ENCODE measurements around the gene SLC1A2. TPM values are rescaled to one million over a fixed set of nuclear protein-coding genes. Genes with fewer than 3 reads are reported as not detected.

SLC1A2 gene
- total RNA-seq, 2 donors from 2014 or later: 0.12 TPM; not detected in 1

DNA sequence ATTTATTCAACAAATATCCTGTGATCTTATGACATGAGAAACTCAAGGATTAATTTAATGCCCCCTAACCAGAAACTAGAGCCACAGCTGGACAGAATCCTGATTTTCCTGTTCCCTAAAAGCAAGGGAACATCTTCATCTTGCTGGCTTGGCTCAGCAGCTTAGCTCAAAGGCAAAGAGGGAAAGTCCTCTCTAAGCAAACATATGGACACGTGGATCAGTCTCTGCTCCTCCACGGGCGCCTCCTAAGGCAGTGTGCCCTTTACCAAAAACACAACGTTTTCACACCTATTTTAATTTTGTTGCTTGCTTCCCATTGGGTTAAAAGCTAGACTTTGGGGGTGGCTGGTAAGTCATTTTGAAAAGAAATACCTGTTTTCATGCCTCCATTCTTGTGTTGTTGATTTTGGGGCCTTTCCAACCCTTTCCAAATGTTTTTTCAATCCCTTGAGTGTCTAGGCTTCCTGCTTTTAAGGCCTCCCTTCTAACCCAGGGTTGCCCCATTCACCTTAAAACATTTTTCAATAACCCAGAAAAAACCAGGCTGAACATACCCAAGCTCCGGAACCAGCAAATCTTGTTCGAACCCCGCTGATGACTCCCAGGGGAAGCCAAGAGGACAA lies 15.5 kb downstream of the SLC1A2 start:
- Mint-ChIP-seq H3K27ac (no peak overlapping the region), H3K4me3 (no peak overlapping the region)

DNA sequence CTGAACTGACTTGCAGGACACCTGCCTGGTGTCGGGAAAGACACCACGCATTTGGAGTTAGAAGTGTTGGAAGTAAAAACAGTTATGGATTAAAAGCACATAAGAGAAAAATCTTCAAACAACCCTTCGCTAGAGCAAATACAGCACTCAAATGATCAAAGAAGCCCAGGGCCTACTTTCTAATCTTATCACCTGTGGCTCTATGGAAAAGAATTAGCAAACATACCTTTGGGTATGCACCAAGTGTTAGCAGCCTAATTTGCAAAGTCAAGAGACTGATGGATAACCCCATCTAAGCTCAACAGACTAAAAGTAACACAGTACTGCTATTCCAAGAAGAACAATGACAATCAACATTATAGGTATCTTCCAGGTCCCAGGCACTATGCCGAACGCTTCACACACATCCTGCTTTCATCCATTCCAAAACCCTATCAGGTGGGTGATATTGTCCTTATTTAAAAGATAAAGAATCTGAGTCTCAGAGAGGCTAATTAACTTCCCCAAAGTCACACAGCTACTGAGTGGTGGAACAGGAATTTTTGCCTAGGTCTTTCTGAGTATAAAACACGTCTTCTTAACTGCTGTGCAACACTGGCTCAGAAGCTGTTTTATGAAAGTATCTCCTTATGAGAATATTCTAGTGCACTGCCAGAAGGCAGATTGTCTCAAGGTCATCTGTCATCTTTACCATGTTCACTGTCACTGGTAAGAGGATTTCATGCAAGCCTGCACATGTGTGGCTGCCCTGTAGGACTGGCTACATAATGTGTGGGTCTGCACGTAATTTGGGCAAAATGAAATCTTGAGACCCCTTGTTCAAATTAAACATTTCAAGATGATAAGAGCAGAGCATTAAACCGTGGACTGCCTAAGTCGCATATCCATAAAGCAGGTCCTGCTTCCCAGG lies 16.4 kb downstream of the SLC1A2 start:
- ATAC-seq (no peak), DNase-seq (no peak)
- Mint-ChIP-seq H3K36me3 (ENCODE audit: low read depth) (peaks cover 4% of the 10 kb centered on the region), H3K4me3 (no peak overlapping the region), H3K4me1 (peaks cover 2% of the 10 kb centered on the region), H3K27ac (no peak overlapping the region), H3K27me3 (peaks cover 37% of the 10 kb centered on the region)
- no peaks in the 10 kb centered on the region for H3K9me3 ChIP-seq (ENCODE audit: control insufficient read depth, low read length, poor library complexity, severe bottlenecking)

More for the DNA sequence above, 15.5 kb downstream of the SLC1A2 start:
- peaks cover 34% of the 10 kb centered on the region for H3K27me3 Mint-ChIP-seq
- peaks cover 4% of the 10 kb centered on the region for H3K36me3 Mint-ChIP-seq (ENCODE audit: low read depth)
- peaks cover 2% of the 10 kb centered on the region for H3K4me1 Mint-ChIP-seq
- DNase-seq (no peak), ATAC-seq (no peak)
- H3K9me3 ChIP-seq (ENCODE audit: control insufficient read depth, low read length, poor library complexity, severe bottlenecking): no peaks in the 10 kb centered on the region

DNA sequence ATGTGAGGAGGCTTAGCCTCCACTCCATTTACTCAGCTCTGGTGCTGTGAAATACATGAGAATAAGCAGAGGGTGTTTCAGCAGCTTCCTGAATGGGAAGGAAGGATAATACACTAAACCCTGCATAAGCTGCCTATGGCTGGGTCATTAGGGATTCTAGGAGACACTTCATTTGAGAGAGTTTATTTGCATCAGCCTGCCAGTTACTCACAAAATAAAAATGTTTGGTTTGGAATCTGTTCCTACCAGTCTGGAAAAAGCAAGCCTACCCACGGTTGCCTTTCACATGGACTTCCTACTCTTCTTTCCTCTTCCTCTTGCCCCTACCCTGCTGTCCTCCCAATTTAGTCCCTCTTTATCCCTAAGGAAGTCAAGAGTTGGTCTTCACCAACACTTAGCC lies 20.5 kb downstream of the SLC1A2 start:
- no peak for ATAC-seq
- Mint-ChIP-seq H3K27me3 (peaks cover 37% of the 10 kb centered on the region), H3K4me3 (no peak overlapping the region)

DNA sequence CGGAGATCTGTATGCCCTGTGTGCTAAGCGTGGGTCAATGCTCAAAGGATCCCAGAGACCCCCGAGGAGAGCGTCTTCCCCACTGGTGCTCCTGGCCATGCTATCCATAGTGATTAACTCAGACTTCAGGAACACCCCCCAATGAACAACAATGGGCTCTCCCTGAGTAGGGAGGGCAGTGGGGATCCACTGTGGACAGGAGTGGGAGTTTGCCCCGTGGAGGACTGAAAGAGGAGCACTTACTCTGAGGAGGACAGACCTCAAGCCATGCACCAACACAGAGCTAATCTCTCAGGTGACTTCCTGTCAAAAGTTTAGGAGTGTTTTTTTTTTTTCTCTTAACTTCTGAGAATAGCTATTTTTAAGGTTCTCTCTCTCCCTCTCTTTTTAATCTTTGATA lies 24.4 kb downstream of the SLC1A2 start:
- Mint-ChIP-seq H3K27ac (no peak overlapping the region), H3K36me3 (ENCODE audit: low read depth) (no peaks in the 10 kb centered on the region), H3K4me3 (no peak overlapping the region), H3K27me3 (peaks cover 37% of the 10 kb centered on the region), H3K4me1 (peaks cover 5% of the 10 kb centered on the region)
- ATAC-seq: no peak
- no peak for DNase-seq
- no peaks in the 10 kb centered on the region for H3K9me3 ChIP-seq (ENCODE audit: control insufficient read depth, low read length, poor library complexity, severe bottlenecking)

More for the DNA sequence above, 20.5 kb downstream of the SLC1A2 start:
- no peaks in the 10 kb centered on the region for H3K9me3 ChIP-seq (ENCODE audit: control insufficient read depth, low read length, poor library complexity, severe bottlenecking)
- DNase-seq: no peak
- Mint-ChIP-seq H3K4me1 (no peaks in the 10 kb centered on the region), H3K27ac (no peak overlapping the region), H3K36me3 (ENCODE audit: low read depth) (no peaks in the 10 kb centered on the region)

DNA sequence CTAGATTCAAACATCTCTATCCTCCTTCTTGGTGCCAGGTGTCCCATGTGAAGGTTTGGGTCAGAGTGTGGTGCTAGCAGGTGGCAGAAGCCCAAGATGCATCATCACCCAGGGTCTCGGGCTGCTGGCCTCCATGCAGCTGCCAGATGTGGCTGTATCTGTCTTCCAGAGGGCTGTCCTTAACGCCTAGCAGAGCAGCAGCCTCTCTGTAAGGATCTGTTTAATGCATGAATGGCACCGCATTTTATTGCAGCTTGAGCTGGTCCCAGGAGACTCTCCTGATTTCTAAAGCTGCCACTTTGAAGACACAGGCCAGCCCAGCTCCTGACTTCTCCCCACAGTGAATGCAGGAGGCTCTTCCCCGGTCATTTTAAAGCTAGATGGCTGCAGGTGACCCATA lies 26.3 kb downstream of the SLC1A2 start:
- Mint-ChIP-seq H3K36me3 (ENCODE audit: low read depth) (no peaks in the 10 kb centered on the region), H3K27ac (no peak overlapping the region), H3K4me3 (no peak overlapping the region), H3K27me3 (peaks cover 21% of the 10 kb centered on the region), H3K4me1 (peaks cover 5% of the 10 kb centered on the region)
- no peaks in the 10 kb centered on the region for H3K9me3 ChIP-seq (ENCODE audit: control insufficient read depth, low read length, poor library complexity, severe bottlenecking)
- DNase-seq: no peak
- ATAC-seq: no peak

DNA sequence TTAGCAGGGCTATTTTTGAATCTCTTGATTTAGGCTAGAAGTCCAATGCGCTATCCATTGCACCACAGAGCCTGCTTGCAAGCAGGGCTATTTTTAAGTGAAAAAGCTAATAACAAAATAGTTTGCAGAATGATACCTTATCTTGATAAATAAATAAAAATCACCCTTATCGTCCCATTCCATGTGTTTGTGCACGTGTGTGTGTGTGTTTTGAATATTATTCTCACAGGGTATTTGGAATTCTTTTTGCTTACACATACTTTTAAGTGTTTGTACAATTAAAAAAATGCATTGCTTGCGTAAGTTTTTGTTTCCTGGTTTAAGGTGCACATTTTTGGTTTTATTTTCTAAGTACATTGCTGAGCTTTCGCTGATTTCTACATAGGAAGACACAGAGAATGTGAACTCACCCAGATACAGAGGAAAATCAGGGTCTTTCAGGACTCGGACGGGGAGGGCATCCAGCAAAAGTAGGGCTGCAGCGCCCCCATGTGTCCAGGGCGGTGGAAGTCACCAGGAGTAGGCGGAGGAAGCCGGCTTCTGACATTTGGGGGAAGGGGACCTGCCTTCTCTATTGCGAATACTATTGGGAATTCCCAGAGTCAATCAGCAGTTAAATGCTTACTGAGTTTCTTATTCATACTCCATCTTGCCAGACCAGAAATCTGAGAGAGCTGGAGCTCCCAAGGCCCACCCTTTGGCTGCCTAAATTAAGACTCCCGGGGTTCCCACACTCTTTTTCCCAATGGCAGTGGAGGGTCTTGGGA lies 27.3 kb downstream of the SLC1A2 start:
- DNase-seq (peak; percentile 64 to 86 (median 74)), ATAC-seq (peak; percentile 88)
- H3K27me3 Mint-ChIP-seq: peaks cover 15% of the 10 kb centered on the region
- H3K27ac Mint-ChIP-seq: no peak overlapping the region
- H3K4me3 Mint-ChIP-seq: peak overlapping the region; percentile 60
- no peaks in the 10 kb centered on the region for H3K9me3 ChIP-seq (ENCODE audit: control insufficient read depth, low read length, poor library complexity, severe bottlenecking)
- peaks cover 8% of the 10 kb centered on the region for H3K4me1 Mint-ChIP-seq
- no peaks in the 10 kb centered on the region for H3K36me3 Mint-ChIP-seq (ENCODE audit: low read depth)

DNA sequence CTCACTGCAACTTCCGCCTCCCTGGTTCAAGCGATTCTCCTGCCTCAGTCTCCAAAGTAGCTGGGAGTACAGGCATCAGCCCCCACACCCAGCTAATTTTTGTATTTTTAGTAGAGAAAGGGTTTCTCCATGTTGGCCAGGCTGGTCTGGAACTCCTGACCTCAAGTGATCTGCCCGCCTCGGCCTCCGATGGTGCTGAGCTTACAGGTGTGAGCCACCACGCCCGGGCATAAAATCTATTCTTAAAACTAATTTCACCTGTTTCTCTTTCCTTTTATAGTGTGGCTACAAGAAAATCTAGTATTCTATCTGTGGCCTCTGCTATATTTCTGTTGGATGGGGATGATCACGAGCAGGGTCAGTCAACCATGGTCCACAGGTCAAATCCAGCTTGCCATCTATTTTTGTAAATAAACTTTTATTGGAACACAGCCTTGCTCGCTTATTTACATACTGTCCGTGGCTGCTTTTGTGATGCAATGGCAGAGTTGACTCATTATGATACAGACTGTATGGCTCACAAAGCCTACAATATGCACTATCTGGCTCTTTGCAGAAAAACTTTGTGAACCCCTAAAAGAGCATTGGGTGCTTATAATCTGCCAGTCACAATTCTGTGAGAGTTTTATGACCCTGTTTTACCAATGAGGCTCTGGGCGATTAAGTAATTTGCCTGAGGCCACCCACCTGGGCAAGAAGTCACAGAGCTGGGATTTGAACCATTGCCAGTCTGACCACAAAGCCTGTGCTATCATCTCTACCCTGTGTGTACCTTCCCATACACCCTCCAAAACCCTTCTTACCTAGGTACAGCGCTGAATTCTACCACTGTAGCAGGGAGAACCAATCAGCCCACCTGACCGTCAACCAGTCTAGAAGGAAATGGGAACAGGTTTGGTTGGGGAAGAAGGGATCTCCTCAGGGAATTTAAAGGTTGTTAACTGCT lies 28.3 kb downstream of the SLC1A2 start:
- H3K27me3 Mint-ChIP-seq: peaks cover 15% of the 10 kb centered on the region
- peaks cover 8% of the 10 kb centered on the region for H3K4me1 Mint-ChIP-seq
- H3K4me3 Mint-ChIP-seq: no peak overlapping the region
- ATAC-seq (no peak), DNase-seq (no peak)
- no peaks in the 10 kb centered on the region for H3K36me3 Mint-ChIP-seq (ENCODE audit: low read depth)
- no peak overlapping the region for H3K27ac Mint-ChIP-seq
- H3K9me3 ChIP-seq (ENCODE audit: control insufficient read depth, low read length, poor library complexity, severe bottlenecking): no peaks in the 10 kb centered on the region

DNA sequence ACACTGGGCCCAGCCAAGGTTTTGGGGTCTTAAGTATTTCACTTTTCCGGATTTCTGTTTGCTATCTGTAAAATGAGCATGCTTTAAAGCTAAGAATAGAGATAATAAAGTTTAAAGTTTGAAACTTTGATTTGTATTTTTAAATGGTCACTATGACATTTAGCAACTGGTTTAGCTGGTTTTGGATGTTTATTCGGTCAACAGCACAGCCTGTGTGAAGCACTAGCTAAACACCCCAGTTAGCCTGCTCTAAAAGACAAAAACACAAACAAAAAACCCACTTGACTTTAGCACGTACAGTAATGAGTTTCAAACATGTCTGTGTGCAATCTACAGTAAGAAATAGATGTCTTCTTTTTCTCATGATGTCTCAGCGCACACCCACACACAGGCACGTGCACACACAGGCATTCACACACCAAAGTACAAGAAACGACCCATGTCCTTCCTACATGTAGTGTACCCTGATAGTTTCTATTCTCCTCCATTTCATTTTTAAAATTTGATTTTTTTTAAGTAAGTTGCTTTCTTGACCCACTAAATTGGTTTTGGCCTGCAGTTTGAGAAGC lies 29.4 kb downstream of the SLC1A2 start:
- Mint-ChIP-seq H3K36me3 (ENCODE audit: low read depth) (no peaks in the 10 kb centered on the region), H3K4me3 (no peak overlapping the region), H3K4me1 (peaks cover 8% of the 10 kb centered on the region), H3K27me3 (peaks cover 15% of the 10 kb centered on the region), H3K27ac (peak overlapping the region; percentile 81)
- DNase-seq (no peak), ATAC-seq (no peak)
- H3K9me3 ChIP-seq (ENCODE audit: control insufficient read depth, low read length, poor library complexity, severe bottlenecking): no peaks in the 10 kb centered on the region

DNA sequence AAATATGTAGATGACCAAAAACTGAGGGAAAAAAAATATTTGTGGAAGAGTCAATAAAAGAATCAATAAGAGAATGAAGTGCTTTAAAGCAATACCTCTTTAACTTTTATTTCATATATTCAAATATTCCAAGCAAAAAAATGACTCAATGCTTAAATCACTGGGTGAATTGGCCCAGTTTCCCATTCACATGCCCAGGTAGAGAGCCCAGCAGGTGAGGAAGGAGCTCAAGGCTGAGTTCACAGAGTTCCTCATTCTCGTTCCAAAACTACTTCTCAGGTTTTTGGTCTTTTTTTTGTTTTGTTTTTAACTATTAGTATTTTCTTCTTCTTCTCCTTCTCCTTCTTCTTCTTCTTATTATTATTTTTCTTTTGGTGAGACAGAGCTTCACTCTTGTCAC lies 30.2 kb downstream of the SLC1A2 start:
- H3K9me3 ChIP-seq (ENCODE audit: control insufficient read depth, low read length, poor library complexity, severe bottlenecking): no peaks in the 10 kb centered on the region
- ATAC-seq (no peak), DNase-seq (no peak)
- no peak overlapping the region for H3K4me3 Mint-ChIP-seq
- H3K36me3 Mint-ChIP-seq (ENCODE audit: low read depth): no peaks in the 10 kb centered on the region
- H3K27me3 Mint-ChIP-seq: peaks cover 9% of the 10 kb centered on the region
- peaks cover 8% of the 10 kb centered on the region for H3K4me1 Mint-ChIP-seq
- H3K27ac Mint-ChIP-seq: peak overlapping the region; percentile 81

DNA sequence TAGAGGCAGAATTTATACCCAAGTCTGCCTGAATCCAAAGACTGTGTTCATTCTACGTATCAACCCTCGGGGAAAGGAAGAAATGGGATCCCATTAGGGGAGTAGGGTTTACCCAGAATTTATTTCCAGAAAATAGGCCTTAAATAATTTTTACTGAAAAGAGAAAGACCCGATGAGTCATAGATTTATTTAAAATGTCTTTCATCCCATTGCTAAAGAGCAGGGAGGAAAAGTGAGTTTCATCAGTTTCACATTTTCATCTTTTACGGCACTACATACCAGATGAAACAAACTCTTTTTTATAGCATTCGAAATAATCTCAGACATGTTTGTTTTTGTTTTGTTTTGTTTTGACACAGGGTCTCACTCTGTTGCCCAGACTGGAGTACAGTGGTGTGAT lies 31.3 kb downstream of the SLC1A2 start:
- DNase-seq (no peak), ATAC-seq (no peak)
- Mint-ChIP-seq H3K4me3 (no peak overlapping the region), H3K27ac (peak overlapping the region; percentile 81), H3K27me3 (no peaks in the 10 kb centered on the region), H3K4me1 (peaks cover 8% of the 10 kb centered on the region), H3K36me3 (ENCODE audit: low read depth) (no peaks in the 10 kb centered on the region)
- H3K9me3 ChIP-seq (ENCODE audit: control insufficient read depth, low read length, poor library complexity, severe bottlenecking): no peaks in the 10 kb centered on the region

DNA sequence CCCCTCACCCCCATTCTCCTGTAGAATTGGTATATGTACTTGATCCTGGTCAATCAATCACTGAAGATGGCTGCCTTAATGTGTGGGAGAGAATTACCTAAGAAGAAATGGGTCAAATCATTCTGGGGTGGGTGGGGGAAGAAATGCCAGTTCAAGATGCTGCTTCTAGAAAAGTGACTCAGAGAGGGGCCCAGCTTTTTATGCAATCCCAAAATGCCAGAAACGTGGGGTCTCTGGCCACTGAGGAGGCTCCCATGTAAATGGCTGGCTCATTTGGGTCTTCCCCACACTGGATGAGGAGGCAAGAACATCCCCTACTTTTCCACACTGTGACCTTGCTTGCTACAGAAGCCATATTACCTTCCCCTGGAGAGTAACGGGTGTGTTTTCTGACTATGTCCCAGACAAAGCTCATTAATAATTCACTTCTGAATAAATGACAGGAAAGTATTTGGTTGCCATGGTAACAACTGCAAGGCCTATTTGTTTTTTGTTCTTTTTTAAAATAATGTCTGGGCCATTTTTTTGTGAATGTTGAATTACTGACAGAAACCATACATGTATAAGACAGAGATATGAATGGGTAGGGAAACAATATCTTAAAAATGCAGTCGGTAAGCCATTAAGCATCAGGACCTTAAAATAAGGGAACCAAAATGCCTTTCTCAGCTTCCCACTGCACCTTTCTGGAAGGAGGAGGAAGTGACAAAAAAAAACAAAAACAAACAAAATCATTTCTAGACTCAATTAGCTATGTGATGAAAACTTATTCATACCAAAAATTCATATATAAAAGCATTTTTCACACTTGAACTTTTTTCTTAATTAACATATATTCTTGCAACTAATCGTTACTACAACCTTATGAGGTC lies 32.0 kb downstream of the SLC1A2 start:
- Mint-ChIP-seq H3K27ac (peak overlapping the region; percentile 81), H3K36me3 (ENCODE audit: low read depth) (no peaks in the 10 kb centered on the region), H3K27me3 (no peaks in the 10 kb centered on the region), H3K4me1 (peaks cover 8% of the 10 kb centered on the region), H3K4me3 (no peak overlapping the region)
- no peaks in the 10 kb centered on the region for H3K9me3 ChIP-seq (ENCODE audit: control insufficient read depth, low read length, poor library complexity, severe bottlenecking)
- DNase-seq (no peak), ATAC-seq (peak; percentile 59)

Measured in T-helper 17 cell (primary cell).